Osteoblast (primary cell): ENCODE measurements around the gene TTC7B. TPM values are rescaled to one million over a fixed set of nuclear protein-coding genes. Genes with fewer than 3 reads are reported as not detected.

Source experiments
- DNase-seq: peaks from one replicate; pipeline ENCODE4 v3.0.0; 2011; ENCODE audit warnings: low spot score, mixed read lengths; ENCODE audit not compliant: insufficient read length; ENCODE audit errors: missing footprints
- H2AFZ ChIP-seq: 2 replicates; pipeline ENCODE4 v1.6.0; 2011; ENCODE audit warnings: mild to moderate bottlenecking, low read length
- H3K27ac ChIP-seq: 2 replicates; pipeline ENCODE4 v1.5.1; 2011; ENCODE audit warnings: mild to moderate bottlenecking, low read depth, low read length, moderate library complexity
- H3K27me3 ChIP-seq: 2 replicates; pipeline ENCODE4 v1.6.0; 2012; ENCODE audit warnings: mild to moderate bottlenecking, control low read depth, inconsistent platforms, low read length, moderate library complexity; ENCODE audit not compliant: insufficient read depth
- H3K36me3 ChIP-seq: 2 replicates; pipeline ENCODE4 v1.5.1; 2011; ENCODE audit warnings: mild to moderate bottlenecking, low read length, control low read depth, moderate library complexity; ENCODE audit not compliant: insufficient read depth
- H3K4me1 ChIP-seq: 2 replicates; pipeline ENCODE4 v1.5.1; 2011; ENCODE audit warnings: mild to moderate bottlenecking, low read length, control low read depth, moderate library complexity; ENCODE audit not compliant: insufficient read depth
- H3K4me2 ChIP-seq: 2 replicates; pipeline ENCODE4 v1.6.0; 2011; ENCODE audit warnings: mild to moderate bottlenecking, low read length; ENCODE audit not compliant: insufficient read depth
- H3K4me3 ChIP-seq: fragments of 200-600 bp; sonication (generic); 3 replicates; pipeline ENCODE4 v1.5.1; 2012; ENCODE audit warnings: mild to moderate bottlenecking, low read length, inconsistent platforms; ENCODE audit not compliant: insufficient read depth
- H3K79me2 ChIP-seq: 2 replicates; pipeline ENCODE4 v1.6.0; 2012; ENCODE audit warnings: mild to moderate bottlenecking, low read length, control low read depth, inconsistent platforms; ENCODE audit not compliant: insufficient read depth
- H3K9me3 ChIP-seq: 2 replicates; pipeline ENCODE4 v1.5.1; 2011; ENCODE audit warnings: low read depth, low read length, control low read depth
- H4K20me1 ChIP-seq: 2 replicates; pipeline ENCODE4 v1.6.0; 2012; ENCODE audit warnings: mild to moderate bottlenecking, low read length, control low read depth; ENCODE audit not compliant: insufficient read depth
- CTCF ChIP-seq: IDR thresholded peaks from 2 replicates; pipeline ENCODE4 v1.5.1; 2011; ENCODE audit warnings: mild to moderate bottlenecking, low read depth, low read length, moderate library complexity; ENCODE audit errors: extremely low read depth
- total RNA-seq: library from RNA; depleted of rRNA; stranded (reverse); fragments of >200 nt; gene quantifications from 2 replicates; pipeline ENCODE4 v1.2.3, GENCODE V29; 2012

TTC7B gene
- total RNA-seq, 1 donor: 14.5 TPM

- no peaks in the 10 kb centered on the region for H3K79me2 ChIP-seq
- H3K4me1 ChIP-seq: peaks cover 4% of the 10 kb centered on the region
- H3K4me3 ChIP-seq: no peak overlapping the region
- H2AFZ ChIP-seq: no peak overlapping the region
- H3K27ac ChIP-seq: no peak overlapping the region
- peaks cover 4% of the 10 kb centered on the region for H3K36me3 ChIP-seq
- no peak overlapping the region for H3K4me2 ChIP-seq
- DNase-seq: no peak
- TF ChIP-seq CTCF: no peak
- no peaks in the 10 kb centered on the region for H3K9me3 ChIP-seq
- H3K27me3 ChIP-seq: no peaks in the 10 kb centered on the region
- H4K20me1 ChIP-seq: no peaks in the 10 kb centered on the region
Measured at GRCh38 chr14:90644882-90645281, 171.3 kb downstream of the TTC7B start.

- Histone ChIP-seq H3K27me3 (no peaks in the 10 kb centered on the region), H3K36me3 (peaks cover 4% of the 10 kb centered on the region), H4K20me1 (no peaks in the 10 kb centered on the region), H3K9me3 (no peaks in the 10 kb centered on the region), H3K4me1 (peaks cover 4% of the 10 kb centered on the region), H2AFZ (no peak overlapping the region), H3K27ac (no peak overlapping the region), H3K79me2 (no peaks in the 10 kb centered on the region), H3K4me2 (no peak overlapping the region), H3K4me3 (no peak overlapping the region)
- DNase-seq: no peak
- no peak for TF ChIP-seq CTCF
Measured at GRCh38 chr14:90643982-90644670, 172.1 kb downstream of the TTC7B start.

GRCh38 chr14:90642244-90642717 is 173.9 kb downstream of the TTC7B start:
- peaks cover 4% of the 10 kb centered on the region for H3K4me1 ChIP-seq
- no peak overlapping the region for H3K27ac ChIP-seq
- no peaks in the 10 kb centered on the region for H4K20me1 ChIP-seq
- H3K4me2 ChIP-seq: no peak overlapping the region
- H3K79me2 ChIP-seq: no peaks in the 10 kb centered on the region
- H3K9me3 ChIP-seq: no peaks in the 10 kb centered on the region
- TF ChIP-seq CTCF: no peak
- no peaks in the 10 kb centered on the region for H3K27me3 ChIP-seq
- H2AFZ ChIP-seq: no peak overlapping the region
- peaks cover 4% of the 10 kb centered on the region for H3K36me3 ChIP-seq
- H3K4me3 ChIP-seq: no peak overlapping the region
- DNase-seq: no peak

GRCh38 chr14:90641615-90642243 is 174.5 kb downstream of the TTC7B start:
- no peaks in the 10 kb centered on the region for H4K20me1 ChIP-seq
- H3K4me1 ChIP-seq: peaks cover 4% of the 10 kb centered on the region
- H3K27ac ChIP-seq: no peak overlapping the region
- no peak for TF ChIP-seq CTCF
- no peaks in the 10 kb centered on the region for H3K27me3 ChIP-seq
- H2AFZ ChIP-seq: no peak overlapping the region
- H3K4me2 ChIP-seq: no peak overlapping the region
- H3K9me3 ChIP-seq: no peaks in the 10 kb centered on the region
- no peak for DNase-seq
- H3K36me3 ChIP-seq: peaks cover 4% of the 10 kb centered on the region
- no peak overlapping the region for H3K4me3 ChIP-seq
- H3K79me2 ChIP-seq: no peaks in the 10 kb centered on the region
